HG02623 (cell line): ENCODE measurements around the gene PKN3.
A peak's percentile ranks its signal among the peaks of the same experiment; 100 is the strongest.
"Not testable (repeated sequence)": the region's sequence is repeated elsewhere in the genome, so short reads cannot be mapped to it uniquely, and the experiment has no call there.

Experiments used
- ATAC-seq: cut with Tn5 transposase; IDR thresholded peaks from one replicate; pipeline ENCODE4 v1.9.1; 2021; ENCODE audit warnings: moderate library complexity; ENCODE audit not compliant: unreplicated experiment

PKN3 gene

DNA sequence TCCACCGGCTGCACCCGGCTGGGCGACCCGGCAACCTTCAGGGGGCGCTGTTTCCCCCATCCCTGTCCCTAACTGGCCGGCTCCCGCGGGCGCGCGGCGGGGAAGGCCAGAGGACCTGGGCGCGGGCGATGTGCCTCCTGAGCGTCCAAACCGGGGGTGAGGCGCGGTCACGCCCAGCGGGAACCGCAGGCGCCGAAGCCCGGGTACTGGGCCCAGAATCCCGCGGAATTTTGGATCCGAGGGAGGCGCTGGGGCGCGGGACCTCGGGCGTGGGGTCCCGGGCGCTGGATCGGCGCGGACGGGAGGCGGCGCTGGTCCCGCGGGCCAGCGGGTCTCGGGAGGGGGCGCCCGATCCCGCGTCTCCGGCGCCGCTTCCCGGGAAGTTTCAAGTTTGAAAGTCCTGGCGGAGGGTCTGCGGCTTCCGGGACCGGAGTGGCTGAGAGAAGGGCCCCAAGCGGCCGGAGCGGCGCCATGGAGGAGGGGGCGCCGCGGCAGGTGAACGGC, at the start of gene PKN3:
PKN3 (plus strand) TSS at position 59 of the 504 bp plus-strand sequence; CDS start at position 472, 413 bp downstream.
- ATAC-seq: peak; percentile 56

DNA sequence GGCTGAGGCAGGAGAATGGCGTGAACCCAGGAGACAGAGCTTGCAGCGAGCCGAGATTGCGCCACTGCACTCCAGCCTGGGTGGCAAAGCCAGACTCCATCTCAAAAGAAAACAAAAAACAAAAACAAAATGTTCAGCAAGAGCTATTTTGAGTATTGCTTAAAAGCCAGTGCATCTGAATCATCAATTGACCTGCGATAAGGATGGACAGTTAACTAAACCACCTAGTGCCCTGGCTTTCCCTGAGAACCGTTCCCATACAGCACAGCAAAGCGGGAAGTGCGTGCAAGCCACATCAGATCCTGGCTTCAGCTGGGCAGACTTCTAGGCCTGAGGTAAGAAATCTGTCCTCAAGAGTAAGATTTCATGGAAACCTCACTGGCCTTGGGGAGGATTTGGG, 48.4 kb upstream of the PKN3 start:
- ATAC-seq: no peak

DNA sequence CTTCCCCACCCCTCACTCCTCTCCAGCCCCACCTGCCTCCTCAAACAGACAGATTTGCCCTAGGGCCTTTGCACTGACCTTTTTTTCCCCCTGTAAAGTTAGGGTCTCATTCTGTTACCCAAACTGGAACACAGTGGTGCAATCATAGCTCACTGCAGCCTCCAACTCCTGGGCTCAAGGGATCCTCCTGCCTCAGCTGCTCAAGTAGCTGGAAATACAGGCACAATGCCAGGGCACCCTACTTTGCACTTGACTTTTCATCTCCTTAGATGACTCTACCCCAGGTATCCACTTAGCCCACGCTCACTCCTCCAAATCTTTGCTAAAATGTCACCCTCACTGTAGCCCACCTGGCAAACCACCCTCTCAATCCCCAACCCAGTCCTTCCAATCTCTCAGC, 47.8 kb upstream of the PKN3 start:
- ATAC-seq: no peak

DNA sequence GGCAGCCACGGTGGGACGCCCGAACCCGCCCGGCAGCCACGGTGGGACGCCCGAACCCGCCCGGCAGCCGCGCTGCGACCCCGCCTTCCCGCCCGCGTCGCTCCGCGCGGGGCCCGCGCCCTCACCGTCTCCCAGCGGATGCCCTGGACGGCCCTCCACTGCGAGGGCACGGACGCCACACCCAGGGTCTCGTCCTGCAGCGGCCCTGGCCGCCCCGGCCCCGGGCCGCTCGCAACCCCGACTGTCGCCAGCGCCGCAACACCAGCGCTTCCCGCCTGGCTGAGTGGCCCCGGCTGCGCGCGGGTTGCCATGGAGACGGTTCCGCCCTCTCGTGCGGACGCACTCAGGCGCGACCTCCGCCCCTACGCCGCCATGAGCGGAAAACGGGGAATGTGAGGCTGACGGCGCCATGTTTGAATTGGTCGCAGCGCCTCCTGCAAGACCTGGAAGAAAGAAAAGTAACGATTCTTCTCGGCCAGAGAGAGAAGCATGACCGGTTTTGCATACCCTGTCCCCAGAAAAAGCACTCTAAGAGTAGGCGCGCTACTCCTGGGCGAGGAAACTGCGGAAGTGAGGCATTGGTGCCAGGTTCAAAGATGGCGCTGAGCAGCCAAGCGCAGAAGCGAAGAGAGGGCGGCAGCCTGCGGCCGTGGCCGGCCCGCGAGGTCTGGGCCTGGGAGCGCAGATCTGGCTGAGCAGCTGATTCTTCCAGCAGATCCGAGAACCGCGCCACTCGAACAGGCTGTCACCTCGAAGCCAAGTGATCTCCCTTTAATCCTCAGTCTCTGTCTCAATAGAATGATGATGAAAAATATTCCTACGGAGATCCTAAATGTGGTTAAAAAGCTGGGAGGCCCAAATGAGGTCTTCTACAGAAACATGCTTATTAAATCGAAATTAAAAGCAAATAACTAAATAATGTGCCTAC, 45.6 kb upstream of the PKN3 start, which contains the start of gene DYNC2I2:
DYNC2I2 (minus strand) TSS at position 432 of the 928 bp plus-strand sequence; CDS start at position 311, 121 bp downstream.
- peak; percentile 64 for ATAC-seq

DNA sequence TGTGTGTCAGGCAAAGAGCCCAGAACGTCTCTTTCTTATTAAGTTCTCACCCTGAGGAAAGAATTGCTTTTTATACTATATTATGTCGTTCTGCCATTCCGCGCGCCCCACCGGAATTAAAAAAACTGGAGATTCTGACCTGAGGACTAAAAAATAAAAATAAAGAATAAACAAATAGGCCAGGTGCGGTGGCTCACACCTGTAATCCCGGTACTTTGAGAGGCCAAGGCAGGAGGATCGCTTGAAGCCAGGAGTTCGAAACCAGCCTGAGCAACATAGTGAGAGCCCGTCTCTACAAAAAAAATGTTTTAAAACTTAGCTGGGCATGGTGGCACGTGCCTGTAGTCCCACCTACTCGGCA, 45.0 kb upstream of the PKN3 start:
- no peak for ATAC-seq

DNA sequence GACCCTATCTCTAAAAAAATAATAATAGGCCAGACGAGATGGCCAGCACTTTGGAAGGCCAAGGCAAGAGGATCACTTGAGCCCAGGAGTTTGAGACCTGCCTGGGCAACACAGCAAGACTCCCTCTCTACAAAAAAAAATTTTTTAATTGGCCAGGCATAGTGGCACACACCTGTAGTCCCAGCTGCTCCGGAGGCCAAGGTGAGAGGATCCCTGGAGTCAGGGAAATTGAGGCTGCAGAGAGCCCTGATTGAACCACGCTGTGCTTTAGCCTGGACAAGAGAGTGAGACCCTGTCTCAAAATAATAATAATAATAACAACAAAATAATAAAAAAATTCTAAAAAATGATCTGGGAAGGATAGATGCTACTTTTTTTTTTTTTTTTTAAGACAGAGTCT, 44.5 kb upstream of the PKN3 start:
- no peak for ATAC-seq

DNA sequence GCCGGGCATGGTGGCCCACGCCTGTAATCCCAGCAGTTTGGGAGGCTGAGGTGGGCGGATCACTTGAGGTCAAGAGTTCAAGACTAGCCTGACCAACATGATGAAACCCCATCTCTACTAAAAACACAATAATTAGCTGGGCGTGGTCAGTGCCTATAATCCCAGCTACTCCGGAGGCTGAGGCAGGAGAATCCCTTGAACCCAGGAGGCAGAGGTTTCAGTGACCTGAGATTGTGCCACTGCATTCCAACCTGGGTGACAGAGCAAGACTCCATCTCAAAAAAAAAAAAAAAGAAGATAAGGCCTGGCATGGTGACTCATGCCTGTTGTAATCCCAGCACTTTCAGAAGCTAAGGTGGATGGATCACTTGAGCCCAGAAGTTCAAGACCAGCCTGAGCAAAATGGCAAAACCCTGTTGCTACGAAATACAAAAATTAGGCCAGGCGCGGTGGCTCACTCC, 35.8 kb upstream of the PKN3 start:
- not testable (repeated sequence) for ATAC-seq

DNA sequence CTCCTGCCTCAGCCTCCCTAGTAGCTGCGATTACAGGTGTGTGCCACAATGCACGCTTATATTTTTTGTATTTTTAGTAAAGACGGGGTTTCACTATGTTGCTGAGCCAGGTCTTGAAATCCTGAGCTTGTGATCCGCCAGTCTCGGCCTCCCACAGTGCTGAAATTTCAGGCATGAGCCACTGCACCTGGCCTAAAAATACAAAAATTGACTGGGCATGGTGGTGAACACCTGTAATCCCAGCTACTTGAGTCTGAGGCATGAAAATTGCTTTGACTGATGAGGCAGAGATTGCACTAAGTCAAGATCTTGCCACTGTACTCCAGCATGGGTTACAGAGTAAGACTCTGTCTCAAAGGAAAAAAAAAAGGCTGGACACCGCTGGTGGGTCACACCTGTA, 32.5 kb upstream of the PKN3 start:
- ATAC-seq: no peak

DNA sequence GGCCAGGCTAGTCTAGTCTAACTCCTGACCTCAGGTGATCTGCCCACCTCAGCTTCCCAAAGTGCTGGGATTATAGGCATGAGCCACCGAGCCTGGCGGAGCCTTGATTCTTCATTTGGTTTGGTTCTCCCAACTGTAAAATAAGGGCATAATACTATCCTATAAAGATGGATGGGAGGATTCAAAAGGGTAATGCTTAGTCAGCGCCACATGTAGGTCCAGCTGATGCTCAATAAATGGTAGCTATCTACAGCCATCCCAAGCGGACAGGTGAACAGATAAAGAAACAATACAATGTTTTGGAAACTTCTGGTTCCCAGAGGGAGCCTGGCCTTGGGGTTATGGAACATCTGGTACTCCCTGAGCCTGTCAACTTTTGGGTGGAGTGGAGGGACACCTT, 26.9 kb upstream of the PKN3 start:
- no peak for ATAC-seq

DNA sequence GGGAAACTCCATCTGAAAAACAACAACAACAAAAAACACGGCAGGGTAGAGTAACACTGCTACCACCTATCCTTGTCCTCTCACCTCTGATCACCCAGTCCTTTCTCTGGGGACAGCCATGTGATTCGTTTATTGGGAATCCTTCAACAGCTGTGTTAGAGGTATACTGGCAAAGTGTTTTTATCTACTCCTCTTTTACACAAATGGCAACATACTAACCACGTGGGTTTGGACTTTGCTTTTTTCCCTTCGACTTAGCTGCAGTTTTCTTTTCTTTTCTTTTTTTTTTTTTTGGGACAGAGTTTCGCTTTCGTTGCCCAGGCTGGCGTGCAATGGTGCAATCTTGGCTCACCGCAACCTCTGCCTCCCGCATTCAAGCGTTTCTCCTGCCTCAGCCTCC, 24.5 kb upstream of the PKN3 start:
- no peak for ATAC-seq

DNA sequence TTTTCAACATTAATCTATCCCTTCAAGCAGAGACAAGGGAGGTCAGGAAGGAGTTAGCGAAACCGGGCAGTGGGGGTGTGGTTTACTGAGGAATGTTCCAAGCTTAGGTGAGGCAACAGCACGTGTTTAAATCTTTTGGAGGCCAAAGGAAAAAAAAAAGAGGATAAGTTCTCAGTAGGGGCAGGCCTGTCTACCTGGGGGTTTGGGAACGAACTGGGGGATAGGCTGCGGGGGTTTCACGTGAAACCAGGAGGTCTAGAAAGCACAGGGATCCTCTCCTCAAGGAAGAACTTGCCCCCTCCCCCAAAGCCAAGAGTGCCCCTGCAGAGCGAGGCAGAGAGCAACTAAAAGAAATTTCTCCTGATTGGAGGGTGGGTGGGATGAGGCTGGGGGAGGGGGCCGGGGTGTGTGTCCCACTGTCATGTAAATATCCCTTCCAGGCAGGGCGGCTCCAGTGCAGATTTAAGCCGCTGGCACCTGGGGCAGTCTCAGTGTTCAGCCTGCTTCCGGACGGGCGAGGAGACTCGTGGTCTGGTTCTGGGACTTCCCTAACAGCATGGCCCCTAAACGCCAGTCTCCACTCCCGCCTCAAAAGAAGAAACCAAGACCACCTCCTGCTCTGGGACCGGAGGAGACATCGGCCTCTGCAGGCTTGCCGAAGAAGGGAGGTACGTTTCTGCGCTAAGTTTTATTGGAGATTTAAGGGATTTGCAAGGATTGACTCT, 18.8 kb upstream of the PKN3 start:
- no peak for ATAC-seq

DNA sequence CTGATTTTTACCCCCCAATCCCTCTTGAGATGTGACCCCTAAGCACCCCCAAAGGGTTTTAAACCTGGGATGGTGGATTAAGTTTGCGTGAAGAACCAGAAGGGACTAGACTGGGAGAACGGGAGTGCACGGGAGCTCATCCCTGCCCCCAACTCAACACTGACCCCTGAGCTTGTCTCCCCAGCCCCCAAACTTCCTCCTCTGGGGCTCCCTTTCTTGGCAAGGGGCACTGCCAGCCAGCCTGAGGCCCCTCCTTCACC, 18.3 kb upstream of the PKN3 start:
- ATAC-seq: no peak

DNA sequence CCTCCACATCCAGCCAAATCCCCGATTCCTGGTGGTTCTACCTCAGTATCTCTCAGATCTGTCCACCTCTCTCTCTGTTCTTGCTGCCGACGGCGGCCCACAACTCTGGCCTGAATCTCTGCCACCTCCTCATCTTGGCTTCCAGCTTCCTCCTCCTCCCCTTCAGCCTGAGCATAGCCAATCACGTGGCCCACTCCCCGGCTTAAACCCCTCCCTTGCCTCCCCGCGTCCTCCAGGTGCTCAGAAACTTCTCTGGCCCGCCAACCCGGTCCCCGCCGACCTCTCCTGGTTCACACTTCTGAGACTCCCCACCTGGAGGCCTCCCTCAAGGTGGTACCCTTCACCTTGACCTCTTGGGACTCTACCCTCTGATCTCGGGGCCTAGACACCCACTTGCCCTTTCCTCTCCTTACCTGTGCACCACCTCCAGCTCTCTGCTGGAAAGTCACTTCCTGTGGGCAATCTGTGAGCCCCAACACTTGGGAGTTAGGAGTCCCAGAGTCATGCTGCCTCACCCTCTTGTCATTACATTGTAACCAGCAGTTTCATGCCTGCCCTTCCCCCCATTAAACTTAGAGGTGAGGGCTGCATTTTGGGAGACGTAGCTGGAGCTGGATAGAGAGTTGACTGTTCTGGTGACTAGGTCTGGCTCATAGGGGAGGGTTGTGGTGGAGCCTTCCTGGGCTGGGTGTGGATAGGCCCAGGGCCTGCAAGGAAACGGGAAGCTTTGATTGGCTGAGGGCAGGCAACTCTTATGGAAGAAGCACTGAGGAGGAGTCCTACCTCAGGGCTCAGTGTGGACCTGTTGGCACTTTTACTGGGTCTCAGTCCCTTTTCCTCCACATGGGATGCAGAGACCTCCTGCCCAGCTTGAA, 17.7 kb upstream of the PKN3 start:
- ATAC-seq: no peak

DNA sequence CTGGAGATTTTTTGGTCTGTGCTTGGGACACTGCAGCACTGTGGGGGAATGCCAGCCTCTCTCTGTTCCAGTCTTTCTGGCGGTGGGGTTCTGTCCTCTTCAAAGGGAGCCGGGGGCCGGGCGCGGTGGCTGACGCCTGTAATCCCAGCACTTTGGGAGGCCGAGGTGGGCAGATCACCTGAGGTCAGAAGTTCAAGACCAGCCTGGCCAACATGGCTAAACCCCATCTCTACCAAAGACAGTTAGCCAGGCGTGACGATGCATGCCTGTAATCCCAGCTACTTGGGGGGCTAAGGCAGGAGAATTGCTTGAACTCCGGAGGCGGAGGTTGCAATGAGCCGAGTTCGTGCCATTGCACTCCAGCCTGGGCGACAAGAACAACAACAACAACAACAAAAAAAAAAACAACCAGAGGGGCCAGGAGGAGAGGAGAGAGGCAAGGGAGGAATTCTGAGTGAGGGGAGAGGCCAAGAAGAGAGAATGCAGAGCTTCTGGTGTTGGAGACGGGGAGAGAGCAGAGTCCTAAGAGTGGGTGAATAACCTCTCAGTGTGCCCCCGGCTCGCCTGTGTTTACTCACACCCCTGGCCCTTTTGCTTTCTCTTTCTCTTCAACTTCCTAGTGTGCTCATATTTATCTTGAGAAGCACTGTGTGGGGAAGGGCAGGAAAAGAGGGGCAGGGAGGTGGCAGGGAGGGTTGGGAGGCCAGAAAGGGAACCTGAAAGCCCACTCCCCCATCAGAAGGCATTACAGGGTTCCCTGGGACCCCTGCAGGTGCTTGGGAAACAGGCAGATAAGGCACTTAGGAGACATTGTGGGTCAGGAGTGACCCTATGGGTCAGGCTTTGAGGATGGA, 16.4 kb upstream of the PKN3 start:
- no peak for ATAC-seq

DNA sequence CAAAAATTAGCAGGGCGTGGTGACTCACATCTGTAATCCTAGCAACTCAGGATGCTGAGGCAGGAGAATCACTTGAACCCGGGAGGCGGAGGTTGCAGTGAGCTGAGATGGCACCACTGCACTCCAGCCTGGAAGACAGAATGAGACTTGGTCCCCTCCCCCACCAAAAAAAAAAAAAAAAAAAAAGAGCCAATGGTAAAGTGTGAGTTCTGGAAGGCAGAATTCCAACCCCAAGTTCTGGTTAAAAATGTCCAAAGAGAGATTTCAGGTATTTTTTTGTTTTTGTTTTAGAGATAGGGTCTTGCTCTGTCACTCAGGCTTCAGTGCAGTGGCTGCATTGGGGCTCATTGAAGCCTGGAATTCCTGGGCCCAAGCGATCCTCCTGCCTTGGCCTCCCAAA, 14.8 kb upstream of the PKN3 start:
- no peak for ATAC-seq

DNA sequence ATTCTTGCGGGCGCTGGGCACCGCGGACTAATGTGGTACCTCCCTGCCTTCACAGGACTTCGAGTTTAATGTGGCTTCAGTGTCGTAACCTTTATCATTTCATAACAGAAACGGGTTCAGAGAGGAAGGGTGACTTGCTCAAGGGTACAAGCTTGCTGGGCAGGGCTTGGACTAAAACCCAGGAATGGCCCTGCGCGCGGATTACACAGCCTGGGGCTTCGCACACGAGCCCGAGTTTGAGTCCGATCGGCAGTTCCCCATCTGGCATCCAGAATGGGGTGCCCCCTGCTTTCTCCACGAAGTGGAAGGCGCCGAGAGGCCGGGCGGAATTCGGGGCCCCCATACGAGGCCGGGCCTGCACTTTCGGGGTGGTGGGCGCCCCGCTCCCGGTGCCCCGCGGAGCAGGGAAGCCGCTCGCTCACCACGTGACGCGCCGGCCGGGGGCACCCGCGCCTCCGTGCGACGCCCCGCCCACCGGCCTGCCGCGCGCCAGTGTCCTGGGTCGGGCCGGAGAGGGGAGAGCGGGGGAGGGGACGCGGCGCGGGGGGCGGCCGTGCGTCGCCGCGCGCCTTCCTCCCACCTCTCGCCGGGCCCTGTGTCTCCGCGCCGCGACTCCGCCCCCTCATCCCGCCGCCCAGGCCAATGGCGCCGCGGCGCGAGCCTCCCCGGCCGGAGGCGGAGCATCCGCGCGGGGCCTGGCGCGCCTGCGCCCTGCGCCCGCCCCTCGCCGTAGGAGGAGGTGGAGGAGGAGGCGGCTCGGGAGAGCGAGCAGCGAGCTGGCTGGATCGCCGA, 13.6 kb upstream of the PKN3 start, which contains the start of gene SET:
SET (plus strand) TSS at position 722 of the 792 bp plus-strand sequence. CDS start 361 bp downstream, outside the sequence.
- ATAC-seq: peak; percentile 70

DNA sequence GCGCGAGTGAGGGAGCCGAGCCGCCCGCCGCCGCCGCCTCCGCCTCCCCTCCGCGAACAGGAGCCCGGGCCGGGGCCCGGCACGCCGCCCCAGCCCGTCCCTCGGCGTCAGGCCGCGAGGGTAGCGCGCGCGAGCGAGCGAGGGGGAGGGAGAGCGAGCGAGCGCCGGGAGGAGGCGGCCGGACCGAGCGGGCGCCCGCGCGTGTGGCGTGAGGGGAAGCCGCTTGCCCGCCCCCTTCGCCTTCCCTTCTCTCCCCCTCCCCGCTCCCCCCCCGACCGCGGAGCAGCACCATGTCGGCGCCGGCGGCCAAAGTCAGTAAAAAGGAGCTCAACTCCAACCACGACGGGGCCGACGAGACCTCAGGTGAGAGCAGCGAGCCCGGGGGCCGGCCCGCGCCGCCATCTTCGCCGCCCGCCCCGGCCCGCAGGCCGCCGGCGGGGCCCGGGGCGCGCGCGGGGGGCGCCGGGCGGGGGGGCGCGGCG, 13.0 kb upstream of the PKN3 start:
- ATAC-seq: peak; percentile 23

DNA sequence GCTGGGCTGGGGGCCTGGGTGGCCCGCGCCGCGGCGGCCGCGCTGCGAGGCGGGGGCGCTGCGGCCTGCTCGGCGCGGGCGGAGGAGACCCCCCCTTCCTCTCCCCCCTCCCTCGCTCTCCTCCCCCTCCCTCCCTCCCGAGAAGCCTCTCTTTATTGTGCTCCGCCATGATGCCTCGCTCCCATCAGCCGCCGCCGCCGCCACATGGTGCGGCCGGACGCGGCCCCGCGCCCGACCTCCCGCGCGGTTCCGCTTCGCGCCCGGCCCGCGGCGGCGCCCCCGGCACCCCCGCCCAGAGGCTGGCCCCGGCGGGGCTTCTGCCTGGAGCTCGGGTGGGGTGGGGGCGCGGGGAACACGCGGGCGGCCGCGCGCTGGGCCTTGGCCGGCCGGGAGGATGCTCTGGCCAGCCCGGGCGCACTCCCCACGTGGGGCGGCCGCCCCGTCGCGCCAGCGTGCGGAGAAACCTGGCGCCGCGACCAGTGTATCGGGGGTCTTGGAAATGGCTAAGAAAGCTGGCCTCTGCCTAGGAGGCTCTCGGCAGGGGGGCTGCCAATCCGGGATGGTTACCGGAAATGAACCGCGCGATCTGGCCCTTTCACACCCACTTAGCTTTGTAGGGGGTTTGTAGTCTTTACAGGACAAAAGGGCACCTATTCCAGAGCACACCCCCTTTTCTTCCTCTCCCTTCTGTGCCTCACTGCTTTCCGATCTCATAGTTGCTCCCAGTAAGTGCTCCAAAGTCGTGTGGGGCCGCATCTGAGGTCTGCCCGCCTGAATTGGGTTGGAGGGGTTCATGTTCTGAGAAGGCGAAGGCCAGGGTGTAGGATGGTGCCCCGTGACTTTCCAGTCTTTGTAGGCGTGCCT, 12.3 kb upstream of the PKN3 start:
- peak; percentile 9 for ATAC-seq
